HL-60/S4 treated with retinoic acid at 250 ng/mL for 4 days and 3 days (cell line): ENCODE measurements around the gene NPBWR2.

Source experiments
- in situ Hi-C: fragments of 300-500 bp; cut with MboI; formaldehyde crosslinking; loops from 2 replicates; pipeline ENCODE4 v1.7.0; 2022; ENCODE audit warnings: low sequenced_read_pairs

NPBWR2 gene

DNA sequence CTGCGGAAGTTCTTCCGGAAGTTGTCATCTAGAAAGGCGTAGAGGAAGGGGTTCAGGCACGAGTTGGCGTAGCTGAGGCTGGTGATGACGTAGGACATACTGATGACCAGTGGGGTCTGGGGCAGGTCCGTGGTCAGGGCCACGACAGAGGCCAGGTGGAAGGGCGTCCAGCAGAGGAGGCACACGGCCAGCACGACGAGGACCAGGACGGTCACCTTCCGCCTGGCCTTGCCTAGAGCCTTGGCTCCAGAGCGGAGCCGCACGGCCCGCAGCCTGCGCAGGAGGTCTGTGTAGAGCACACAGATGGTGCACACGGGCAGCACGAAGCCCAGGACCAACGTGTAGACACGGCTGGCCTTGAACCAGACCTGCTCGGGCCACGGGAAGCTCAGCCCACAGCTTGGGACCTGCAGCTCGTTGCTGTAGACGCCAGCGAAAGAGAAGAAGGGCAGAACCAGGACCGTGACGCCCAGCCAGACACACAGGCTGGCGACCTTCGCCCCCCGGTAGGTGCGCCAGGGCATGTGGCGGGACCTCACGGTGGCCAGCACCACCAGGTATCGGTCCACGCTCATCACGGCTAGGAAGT, 1.4 kb downstream of the NPBWR2 start:
- in situ Hi-C loops: no loop called here

DNA sequence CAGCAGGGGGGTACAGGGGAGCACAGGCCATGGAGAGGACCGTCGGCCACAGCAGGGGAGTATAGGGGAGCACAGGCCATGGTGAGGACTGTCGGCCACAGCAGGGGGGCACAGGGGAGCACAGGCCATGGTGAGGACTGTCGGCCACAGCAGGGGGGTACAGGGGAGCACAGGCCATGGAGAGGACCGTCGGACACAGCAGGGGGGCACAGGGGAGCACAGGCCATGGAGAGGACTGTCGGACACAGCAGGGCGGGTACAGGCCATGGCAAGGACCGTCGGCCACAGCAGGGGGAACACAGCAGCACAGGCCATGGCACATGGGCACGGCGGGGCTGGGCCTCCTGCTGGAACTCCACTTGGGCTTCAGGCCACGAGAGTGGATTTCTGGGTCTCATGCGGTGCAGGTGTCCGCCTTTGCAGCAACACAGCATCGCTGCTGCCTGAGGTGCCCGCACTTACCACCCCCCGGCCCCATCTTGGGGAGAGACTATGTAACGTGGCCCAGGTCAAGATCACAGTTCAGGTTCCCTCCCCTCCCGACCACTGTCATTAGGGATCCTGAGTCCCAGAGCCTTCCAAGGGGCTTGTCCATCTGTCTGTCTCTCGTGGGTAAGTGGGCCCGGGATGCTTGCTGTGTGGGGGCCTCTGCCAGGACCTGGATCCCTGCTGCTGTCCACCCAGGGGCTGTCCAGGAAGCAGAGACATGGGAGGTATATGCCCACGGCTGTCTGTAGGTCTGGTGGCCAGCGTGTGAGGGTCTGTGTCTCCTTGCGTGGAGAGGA, 2.5 kb downstream of the NPBWR2 start:
- in situ Hi-C loops: no loop called here

DNA sequence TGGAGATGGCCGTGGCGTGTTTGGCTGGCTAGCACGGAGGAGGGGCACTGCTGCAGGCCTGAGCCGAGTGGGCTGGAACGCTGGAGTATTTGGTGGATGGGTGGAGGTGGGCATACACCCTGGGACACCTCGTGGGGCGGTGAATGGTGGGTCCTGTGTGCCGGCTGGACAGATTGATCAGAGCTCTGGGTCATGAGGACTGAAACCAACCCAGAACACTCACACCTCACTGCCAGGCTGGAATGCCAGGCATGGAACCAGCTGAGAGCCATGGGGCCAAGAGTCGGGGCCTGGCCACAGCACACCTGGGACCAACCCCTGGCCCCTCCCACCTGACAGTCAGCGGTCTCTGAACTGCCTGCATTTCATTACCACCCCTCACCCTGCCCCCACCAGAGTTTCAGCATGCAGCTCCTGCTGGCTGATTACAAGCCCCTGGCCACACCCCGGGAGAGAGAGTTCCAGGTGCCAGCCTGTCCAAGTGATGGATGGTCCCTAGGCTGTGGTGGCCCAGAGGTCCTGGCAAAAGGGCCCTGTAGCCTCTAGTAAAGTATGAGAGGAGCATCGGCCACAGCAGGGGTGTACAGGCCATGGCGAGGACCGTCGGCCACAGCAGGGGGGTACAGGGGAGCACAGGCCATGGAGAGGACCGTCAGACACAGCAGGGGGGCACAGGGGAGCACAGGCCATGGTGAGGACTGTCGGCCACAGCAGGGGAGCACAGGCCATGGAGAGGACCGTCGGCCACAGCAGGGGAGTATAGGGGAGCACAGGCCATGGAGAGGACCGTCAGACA, 3.3 kb downstream of the NPBWR2 start:
- in situ Hi-C loops: no loop called here

DNA sequence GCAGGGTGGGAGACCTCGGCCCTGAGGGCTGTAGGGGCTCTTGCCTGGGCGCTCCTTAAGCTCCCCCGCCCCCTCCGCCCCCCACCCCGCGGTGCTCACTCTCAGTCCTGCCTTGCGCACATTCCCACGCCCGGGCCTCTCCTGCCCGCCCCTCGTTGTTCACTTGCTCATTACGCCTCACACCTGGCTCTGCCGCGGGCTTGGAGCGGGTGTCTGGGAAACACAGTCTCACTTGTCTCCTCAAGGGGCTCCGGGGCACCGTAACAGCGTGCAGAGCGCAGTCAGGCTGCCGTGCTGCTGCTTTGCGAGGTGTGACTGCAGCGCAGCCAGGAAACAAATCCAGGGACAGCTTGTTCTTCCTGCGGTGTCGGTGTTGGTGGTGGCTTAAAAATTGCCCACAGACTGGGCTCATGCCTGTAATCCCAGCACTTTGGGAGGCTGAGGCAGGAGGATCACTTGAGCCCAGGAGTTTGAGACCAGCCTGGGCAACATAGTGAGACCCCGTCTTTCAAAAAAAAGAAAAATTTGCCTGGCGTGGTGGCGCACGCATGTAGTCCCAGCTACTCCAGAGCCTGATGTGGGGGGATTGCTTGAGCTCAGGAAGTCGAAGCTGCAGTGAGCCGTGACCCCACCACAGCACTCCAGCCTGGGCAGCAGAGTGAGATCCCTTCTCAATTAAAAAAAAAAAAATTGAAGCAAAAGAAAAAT, 4.6 kb downstream of the NPBWR2 start:
- in situ Hi-C loops: no loop called here

DNA sequence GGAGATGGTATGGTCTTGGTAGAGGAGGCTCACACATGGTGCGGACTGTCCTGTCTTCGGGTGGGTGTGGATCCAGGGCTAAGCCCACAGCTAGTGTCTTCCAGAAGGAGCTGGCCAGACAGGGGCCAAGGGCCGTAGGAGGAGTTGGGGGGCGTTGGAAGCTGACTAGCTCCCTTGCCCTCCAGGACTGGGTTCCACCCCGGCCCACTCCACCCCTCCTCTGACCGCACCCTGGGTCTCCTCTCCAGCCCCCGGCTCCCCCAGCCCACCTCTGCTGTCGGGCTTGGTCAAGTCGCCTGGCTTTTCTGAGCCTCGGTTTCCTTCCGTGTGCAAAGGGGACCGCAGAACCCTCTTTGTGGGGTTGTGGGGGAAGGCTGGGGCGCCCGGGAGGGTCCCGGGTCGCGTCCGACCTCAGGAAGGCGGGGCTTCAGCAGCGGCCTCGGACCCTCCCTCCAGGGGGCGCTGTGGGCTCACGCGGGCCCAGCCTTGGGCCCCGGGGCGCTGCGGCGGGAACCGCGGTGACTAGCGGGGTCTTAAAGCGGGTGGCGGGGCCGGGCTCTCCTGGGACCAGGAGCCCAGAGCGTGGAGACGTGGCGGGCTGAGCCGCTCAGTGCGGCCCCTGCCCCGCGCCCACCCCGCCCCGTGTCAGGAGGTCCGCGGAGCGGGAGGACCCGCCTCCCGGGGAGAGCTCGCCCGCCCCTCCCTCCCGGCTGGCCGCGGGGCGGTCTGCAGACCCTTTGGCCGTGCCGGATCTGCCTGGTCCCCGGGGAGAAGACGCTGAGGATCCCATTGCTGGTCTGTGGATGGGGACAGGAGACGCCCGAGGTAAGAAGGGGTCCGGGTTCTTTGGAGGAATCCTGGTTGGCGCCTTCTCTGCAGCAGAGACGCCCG, 5.4 kb downstream of the NPBWR2 start:
- in situ Hi-C loops: no loop called here

DNA sequence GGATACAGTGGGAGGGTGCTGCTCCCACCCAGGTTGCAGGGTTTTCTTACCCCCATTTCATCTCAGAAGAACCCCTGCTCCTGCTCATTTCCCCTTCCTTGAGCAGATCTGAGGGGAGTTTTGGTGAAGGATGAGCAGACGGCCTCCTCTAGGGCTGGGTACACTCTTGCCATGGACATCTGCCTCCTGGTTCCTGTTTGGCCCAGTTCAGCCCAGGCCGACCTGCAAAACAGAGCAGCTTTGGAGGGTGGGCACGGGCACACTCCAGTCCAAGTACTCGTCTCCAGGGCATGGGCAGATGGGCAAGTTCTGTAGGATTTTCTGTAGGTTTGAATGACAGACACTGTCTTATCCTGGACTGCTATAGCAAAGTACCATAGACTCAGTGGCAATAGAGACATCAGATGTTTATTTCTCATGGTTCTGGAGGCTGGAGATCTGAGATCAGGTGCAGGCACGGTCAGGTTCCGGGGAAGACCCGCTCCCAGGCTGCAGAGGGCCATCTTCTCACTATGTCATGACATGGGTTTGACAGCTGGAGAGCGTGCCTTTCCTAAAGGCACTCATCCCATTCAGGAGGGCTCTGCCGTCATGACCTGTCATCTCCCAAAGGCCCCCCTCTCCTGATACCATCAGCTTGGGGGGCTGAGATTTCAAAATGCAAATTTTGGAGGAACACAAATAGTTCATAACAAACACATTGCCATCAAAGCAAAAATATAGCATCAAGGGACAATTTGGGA, 6.2 kb downstream of the NPBWR2 start:
- in situ Hi-C loops: no loop called here

DNA sequence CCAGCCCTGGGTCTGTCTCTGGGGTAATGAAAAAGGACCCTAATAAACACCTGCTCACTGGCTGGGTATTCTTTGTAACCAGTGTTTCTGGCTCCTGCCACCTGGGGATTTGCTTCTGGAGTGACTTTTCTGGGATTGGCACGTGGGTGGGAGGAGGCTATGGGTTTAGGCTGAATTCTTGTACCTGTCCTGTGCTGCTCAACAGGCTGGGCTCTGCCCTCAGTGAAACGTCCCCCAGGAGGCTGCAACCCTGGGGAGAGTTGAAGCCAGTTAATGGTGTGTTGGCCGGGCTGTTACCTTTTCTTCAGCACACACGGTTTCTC, 6.8 kb downstream of the NPBWR2 start:
- in situ Hi-C loops: no loop called here

DNA sequence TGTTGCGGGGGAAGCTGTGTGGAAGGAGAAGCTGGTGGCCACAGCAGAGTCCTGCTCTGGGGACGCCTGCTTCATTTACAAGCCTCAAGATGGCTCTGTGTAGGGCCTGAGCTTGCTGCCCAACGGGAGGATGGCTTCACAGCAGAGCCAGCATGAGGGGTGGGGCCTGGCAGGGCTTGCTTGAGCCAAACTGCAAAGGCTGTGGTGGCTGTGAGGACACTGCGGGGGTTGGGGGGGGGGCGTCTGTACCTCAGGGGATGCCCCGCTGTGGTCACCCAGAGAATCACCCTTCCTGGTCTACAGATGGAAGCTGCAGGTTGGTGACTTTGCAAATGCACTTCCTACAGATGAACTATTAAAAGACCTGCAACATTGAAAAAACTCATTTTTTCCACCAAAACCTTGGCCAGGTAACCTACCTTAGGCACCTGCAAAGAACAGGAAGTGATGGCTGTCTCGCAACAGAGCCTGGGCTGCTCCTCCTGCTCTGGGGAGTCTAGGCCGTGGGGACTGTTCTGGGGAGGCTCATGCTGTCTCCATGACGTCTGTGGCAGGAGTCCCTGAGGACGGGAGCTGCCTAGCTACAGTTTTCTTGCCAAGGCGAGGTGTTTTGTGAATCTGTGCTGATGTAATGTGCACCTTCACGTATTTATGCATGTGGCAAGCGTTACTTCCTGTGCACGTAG, 7.3 kb downstream of the NPBWR2 start:
- in situ Hi-C loops: no loop called here

DNA sequence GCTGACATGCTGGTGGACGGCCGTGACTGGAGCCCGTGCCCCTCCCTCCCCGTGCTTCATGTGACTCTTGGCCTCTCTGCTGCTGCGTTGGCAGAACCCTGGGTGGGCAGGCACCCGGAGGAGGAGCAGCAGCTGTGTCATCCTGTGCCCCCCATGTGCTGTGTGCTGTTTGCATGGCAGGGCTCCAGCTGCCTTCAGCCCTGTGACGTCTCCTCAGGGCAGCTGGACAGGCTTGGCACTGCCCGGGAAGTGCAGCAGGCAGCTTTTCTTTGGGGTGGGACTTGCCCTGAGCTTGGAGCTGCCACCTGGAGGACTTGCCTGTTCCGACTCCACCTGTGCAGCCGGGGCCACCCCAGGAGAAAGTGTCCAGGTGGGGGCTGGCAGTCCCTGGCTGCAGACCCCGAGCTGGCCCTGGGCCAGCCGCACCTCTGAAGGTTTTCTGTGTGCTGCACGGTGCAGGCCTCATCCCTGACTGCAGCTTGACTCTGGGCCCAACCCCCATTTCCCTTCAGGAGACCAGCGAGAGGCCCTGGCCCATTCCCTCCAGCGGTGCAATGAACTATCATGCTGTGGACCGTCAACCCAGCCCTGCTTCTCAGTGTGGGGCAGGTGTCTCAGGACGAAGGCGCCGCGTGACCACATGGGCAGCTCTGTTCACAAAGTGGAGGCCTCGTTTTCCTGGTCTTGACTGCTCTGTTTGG, 8.1 kb downstream of the NPBWR2 start:
- in situ Hi-C loops: no loop called here

DNA sequence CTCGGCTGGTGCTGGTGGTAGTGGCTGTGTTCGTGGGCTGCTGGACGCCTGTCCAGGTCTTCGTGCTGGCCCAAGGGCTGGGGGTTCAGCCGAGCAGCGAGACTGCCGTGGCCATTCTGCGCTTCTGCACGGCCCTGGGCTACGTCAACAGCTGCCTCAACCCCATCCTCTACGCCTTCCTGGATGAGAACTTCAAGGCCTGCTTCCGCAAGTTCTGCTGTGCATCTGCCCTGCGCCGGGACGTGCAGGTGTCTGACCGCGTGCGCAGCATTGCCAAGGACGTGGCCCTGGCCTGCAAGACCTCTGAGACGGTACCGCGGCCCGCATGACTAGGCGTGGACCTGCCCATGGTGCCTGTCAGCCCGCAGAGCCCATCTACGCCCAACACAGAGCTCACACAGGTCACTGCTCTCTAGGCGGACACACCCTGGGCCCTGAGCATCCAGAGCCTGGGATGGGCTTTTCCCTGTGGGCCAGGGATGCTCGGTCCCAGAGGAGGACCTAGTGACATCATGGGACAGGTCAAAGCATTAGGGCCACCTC, 8.8 kb downstream of the NPBWR2 start:
- in situ Hi-C loops: no loop called here

DNA sequence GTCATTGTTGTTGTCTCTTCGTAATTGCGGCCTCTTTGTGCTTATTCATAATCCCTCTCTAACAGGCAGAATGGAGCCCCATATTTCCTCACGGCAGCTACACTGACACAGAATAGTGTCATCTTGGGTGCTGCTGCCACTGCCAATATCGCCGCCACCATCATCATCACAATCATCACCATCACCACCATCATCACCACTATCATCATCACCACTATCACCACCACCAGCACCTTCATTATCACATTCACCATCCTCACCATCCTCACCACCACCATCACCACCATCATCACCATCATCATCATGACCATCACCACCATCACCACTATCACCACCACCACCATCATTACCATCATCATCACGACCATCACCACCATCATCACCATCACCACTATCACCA, 10.8 kb downstream of the NPBWR2 start:
- in situ Hi-C loops: no loop called here

DNA sequence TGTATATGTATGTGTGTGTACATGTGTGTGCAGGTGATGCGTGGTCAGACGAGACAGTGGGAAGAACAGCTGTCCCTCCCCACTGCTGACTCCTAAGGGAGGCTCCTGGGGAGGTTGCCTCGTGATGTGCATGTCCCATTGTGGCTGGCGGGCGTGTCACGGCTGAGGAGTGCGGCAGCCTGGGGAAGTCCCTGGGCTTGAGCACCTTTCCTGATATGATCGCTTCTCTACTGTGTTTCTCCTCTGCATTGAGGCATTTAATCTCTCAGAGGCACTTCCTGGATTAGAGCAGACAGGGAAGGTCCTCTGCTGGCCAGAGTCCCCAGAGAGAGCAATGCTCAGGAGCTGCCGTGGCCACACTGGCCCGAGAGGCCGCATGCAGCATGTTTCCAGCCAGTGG, 11.4 kb downstream of the NPBWR2 start:
- in situ Hi-C loops: no loop called here

DNA sequence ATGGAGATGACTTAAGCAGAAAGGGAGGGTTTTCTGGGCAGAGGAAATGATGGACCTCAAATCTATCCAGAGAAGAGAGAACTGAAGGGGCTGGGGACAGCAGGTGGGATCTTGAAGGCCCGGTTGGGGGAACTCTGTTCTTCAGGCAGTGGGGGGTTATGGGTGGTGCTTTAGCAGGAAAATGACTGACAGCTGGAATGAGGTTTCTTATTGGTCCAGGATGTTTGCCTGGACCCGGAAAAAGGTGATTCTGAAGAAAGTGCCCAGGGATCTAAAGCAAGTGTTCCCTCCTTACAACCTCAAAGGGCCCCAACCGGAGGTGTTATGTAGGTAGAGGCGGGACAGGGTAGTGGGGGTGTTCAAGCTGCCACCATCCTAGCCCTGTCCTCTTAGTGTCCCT, 11.9 kb downstream of the NPBWR2 start:
- in situ Hi-C loops: no loop called here

DNA sequence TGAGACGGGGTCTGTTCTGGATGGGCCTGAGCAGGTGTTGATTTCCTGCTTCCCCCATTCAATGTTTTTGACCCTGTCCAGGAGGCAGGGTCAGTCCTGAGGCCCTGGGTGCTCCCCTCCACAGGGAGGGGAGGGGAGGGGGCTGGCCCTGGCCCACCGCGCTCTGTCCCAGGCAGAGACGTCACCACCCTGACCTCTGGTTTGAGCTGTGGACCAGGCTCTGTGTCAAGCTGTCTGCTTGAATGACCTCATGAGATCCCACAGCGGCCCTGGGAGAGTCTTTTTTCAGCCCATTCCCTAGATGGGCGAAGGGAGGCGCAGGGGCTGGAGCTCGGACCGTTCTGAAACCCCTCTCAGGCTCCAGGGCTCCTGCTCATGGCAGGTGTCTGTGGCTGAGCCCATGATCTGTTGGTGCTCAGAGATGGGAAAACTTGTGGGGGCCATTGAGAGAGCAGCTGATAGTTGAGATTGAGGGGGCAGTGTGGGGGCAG, 14.3 kb downstream of the NPBWR2 start:
- in situ Hi-C loops: no loop called here

DNA sequence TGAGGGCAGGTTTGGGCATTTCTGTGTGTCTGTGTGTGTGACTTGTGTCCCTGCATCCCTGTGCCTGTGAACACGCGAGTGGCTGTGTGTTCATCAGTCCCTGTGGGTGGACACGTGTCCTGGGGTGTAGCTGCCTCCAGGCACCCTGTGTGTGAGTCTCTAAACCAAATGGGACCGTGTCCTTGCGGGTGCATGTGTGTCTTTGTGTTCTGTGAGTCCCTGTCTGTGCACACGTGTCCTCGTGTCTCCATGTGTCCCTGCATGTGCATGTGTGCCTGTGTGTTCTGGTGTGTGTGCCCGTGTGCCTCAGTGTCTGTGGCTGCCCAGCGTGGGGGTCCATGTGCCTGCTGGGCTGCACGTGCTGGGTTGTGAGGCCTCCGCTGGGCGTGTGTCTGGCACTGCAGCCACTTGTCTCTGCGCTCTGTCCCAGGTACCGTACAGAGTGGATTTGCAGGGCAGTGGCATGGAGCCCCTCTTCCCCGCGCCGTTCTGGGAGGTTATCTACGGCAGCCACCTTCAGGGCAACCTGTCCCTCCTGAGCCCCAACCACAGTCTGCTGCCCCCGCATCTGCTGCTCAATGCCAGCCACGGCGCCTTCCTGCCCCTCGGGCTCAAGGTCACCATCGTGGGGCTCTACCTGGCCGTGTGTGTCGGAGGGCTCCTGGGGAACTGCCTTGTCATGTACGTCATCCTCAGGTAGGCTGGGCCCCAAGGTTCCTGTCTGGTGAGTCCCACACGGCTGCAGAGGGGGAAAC, 14.9 kb downstream of the NPBWR2 start:
- in situ Hi-C loops: no loop called here

DNA sequence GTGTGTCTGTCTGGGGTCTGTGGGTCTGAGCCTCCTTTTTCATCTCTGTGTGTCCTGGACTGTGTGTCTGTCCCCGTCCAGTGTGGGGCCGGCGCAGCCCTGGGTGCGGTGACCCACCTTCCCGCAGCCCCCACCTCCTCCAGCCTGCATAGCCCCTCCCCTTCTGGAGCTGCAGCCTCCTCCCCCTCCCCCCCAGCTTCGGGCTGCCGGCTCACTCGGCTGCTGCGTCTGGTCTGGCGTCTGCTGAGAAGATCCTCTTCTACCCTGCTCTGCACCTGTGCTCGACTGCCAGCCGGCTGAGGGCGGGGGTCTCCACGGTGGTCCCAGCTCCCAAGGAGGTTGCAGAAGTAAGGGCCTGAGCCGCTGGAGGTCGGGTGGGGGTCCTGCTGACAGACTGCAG, 15.6 kb downstream of the NPBWR2 start:
- in situ Hi-C loops: no loop called here

DNA sequence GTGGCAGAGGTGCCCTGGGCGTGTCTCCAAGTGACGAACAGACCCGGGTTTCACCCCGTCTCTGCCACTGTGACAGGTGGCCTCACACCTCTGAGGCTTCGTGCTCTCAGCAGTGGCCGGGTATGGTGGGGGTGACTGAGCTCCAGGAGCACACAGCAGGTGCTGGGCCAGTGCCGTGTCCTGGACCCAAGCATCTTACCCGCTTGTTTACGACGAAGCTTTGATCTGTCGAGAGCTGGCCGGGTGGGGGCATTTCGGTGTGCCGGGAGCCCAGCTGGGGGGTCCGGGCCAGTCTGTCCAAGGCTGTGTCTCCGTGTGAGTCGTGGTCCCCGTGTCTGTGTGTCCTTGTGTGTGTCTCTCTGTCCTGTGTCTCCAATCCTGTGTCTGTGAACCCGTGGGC, 16.0 kb downstream of the NPBWR2 start:
- in situ Hi-C loops: no loop called here

DNA sequence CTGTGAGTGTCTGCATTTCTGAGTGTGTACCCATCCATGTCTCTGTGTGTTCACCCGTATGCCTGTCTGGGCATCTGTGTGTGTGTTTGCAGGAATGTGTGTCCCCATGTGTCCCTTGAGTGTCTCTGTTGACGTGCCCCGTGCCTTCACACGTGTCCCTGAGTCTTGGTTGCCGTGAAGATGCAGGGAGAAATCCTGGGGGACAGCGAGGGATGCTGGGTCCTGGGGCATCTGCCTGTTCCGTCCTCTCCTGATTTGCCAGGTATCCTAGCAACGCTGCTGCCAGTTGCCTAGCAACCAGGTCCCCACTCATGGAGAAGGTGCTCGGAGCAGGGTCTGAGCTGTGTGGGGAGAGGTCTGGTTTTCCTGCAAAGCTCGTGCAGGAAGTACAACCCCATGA, 17.2 kb downstream of the NPBWR2 start:
- in situ Hi-C loops: no loop called here
